ENCODE measurements around the gene FARP1.
A peak's percentile ranks its signal among the peaks of the same experiment; 100 is the strongest.

FARP1 gene

GRCh38 chr13:98442391-98443230 lies 299.7 kb downstream of the FARP1 start:
- no peak for DNase-seq (ENCODE audit: low read depth in 2 of 2)

DNA sequence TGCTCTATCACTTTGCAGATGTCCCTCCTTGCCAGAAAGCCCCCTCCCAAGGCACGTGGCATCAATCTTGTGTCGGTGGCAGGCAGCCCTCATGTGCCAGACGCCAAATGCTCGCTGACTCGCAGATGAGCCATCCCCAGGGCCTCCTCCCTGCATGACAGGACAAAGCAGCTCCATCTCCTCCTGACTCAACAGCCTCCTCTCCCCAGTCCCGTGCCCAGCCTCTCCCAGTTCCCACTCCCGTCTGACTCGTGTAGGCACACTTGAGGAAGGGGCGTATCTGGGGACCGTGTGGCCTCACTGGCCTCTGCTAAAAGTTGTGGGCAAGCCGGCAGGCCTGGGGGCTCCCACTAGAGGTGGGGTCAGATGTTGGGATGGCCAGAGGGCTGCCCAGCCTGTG lies 300.4 kb downstream of the FARP1 start:
- no peak for DNase-seq (ENCODE audit: low read depth in 2 of 2)

DNA sequence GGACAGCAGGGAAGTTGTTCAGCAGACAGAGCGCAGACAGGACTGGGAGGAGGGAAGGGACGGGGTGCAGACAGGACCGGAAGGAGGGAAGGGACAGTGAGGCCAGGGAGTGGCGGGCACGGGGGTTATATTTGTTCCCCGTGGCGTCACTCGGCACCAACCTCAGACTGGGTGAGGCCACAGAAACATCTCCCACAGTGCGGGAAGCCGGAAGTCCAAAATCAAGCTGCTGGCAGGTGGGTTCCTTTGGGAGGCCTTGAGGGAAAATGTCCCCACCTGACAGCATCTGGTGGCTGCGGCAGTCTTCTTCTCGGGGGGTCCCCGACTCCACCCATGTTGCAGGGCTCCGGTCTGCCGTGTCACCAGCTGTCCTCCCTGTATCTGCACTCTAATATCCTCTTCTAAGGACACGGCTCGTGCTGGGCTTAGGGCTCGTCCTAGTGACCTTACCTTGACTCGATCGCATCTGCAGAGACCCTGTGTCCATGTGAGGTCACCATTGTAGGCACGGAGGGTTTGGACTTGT lies 301.0 kb downstream of the FARP1 start:
- DNase-seq (ENCODE audit: low read depth in 2 of 2), result no peak

DNA sequence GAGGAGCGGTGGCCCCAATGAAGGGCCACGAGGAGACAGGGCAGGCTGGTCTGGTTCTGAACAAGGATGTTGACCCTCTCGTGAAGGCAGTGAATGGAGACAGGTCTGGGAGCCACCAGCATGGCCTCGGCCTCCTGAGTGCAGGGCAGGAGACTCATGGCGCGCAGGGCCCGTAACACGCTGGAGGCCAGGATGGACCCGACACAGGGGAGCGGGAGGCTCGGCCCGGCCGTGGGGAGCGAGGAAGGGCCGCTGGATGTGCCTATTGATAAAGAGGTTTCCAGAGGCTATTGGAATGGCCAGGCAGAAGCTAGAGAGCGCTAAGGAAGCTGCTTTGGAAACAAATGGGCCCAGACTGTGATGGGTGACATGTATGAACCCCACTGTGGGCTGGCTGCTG lies 301.5 kb downstream of the FARP1 start:
- no peak for DNase-seq (ENCODE audit: low read depth in 2 of 2)

DNA sequence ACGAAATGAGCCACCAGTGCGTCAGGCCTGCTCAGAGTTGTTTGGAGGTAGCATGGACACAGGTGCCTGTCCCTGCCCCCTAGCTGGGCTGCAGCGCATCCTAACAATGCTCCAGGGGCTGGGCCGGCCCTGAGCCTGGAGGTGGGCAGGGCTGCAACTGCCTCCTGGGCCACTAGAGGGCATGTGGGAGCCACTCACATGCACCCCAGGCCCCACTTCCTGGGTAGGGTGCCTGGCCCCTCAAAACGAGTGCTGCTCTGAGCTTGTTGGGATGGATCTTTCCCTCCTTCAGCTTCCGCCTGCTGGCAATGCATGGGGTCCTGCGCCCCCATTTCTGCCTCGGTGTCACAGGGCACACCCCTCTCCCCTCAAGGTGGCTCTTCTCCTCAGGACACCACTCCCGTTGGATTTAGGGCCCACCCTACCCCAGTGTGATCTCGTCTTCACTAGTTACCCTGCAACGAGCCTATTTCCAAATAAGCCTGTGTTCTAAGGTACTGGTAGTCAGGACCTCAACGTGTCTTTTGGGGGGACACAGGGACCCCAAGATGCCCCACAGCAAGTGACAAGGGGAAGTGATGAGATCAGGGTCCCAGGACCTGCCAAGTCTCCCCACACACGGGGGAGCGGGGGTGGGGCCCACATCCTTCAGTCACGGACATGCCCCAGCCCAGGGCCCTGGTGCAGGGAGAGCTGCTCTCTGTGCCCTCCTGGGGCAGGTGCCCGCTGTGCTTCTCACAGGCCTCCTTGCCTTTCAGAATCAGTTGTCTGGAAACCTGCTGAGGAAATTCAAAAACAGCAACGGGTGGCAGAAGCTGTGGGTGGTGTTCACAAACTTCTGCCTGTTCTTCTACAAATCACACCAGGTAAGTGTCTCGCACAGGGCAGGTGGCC lies 302.7 kb downstream of the FARP1 start:
- peak; percentile 48 to 65 for DNase-seq (ENCODE audit: low read depth in 2 of 2)

DNA sequence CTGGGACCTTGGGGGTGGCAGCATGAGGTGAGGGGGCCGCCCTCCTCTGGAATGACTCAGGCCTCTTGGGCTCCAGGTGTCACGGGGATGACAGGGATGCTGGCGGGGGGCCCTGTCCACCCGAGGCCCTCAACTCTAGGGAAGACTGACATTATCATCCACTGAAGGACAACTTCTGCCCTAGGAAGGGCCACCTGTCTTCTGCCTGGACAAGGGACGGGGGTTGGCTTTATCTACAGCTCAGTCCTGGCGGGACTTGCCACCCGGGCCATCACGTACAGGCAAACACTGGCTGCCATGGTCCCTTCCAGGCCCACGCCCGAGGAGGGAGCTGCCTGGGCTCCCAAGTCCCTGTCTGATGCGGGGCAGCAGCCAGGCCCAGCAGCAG lies 303.3 kb downstream of the FARP1 start:
- no peak for DNase-seq (ENCODE audit: low read depth in 2 of 2)

DNA sequence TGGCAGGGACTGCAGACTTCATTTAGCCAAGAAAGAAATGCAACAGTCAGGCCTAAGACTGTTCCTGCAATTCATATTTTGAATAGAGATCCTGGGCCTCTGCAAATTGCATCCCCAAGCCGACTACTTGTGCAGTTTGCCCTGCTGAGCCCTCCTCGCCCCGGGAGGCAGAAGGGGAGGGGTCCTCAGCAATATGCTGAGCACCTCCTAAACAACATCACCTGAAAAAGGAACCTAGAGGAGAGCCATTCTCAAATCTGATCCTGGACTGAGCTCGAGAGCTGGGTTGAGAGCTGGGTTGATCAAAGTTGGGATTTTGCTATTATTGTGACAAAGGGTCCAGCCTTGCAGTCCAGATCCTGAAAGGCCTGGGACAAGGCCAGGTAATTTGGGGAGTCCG lies 304.2 kb downstream of the FARP1 start:
- no peak for DNase-seq (ENCODE audit: low read depth in 2 of 2)

- DNase-seq (ENCODE audit: low read depth in 2 of 2), result no peak
Measured at GRCh38 chr13:98447881-98448641, 305.2 kb downstream of the FARP1 start.

DNA sequence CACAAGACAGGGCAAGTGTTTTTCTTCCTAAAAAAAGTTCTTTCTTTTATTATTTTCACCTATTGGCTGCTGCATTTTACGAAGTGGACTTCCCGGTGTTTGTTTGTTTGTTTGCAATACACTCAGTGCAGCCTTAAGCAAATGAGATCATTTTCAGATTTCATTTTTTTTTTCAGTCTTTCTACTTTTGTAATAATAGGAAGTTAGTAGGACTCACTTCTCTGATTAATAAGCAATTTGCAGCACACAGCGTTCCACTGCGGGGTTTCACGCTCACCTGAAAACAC lies 305.7 kb downstream of the FARP1 start:
- DNase-seq (ENCODE audit: low read depth in 2 of 2), result no peak

GRCh38 chr13:98449273-98449672 lies 306.4 kb downstream of the FARP1 start:
- no peak for DNase-seq (ENCODE audit: low read depth in 2 of 2)

- DNase-seq (ENCODE audit: low read depth in 2 of 2), result no peak
Measured at GRCh38 chr13:98450026-98450425, 307.1 kb downstream of the FARP1 start.

DNA sequence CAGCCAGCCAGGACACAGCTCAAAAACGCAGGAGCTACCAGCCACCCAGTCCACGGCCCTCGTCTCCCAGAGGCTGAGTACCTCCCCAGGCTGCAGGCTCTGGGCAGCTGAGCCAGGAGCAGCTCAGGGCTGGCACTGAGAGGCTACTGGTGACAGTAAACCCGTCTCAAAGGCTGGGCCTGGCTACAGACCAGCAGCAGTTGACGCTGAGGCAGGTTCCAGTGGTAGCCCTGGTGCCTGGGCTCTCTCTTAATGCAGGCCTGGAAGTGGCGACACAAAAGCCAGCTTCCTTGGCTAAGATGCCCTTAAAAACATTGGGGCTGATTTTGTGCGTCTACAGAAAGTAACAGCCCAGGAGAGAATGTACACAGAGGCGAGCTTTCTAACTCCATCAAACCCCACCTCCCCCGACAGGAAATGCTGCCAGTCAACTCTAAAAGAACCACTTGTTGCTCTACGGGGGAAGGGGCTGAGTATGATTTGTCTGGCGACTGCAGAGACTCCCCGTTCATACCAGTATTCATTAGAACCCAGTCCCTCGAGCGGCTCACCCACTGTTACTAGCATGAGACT lies 307.7 kb downstream of the FARP1 start:
- DNase-seq (ENCODE audit: low read depth in 2 of 2), result no peak

DNA sequence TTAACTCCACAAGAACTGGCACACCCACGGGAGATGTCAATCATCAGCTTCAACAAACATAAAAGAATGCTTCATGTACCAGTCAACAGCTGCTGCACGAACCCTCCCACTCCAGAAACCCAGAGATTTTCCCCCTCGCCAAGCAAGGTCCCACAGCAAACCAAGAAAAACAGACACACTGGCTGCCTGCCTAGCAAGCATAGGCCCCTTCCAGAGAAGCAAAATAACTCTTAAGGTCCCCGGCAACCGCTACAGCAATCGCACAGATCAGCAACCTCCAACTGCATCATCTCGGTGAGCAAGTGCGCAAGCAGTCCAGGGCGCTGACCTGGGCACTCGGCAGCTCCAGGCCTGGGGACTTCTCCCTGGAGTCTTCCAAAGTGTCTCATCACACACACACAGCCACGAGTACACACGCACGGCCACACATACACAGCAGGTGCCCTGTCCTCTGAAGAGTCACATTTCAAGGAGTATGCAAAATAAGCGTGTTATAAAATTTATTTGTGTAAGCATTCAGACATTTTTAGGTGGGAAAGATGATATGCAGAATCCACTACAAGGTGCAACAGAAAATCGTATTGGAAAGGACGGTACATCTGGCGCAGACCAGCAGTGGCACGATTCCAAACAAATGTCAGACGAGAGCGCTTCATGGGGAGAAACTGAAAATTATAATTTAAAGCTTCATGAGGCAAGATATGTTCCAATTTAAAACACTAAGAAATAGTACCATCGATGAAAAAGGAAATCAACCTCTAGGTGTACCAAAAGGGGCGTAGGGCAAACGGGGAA lies 309.0 kb downstream of the FARP1 start:
- no peak for DNase-seq (ENCODE audit: low read depth in 2 of 2)

- DNase-seq (ENCODE audit: low read depth in 2 of 2), result no peak
Measured at GRCh38 chr13:98452851-98453843, 310.3 kb downstream of the FARP1 start.

GRCh38 chr13:98454389-98454881 lies 311.5 kb downstream of the FARP1 start:
- no peak for DNase-seq (ENCODE audit: low read depth in 2 of 2)

GRCh38 chr13:98456413-98456845 lies 313.5 kb downstream of the FARP1 start:
- DNase-seq (ENCODE audit: low read depth in 2 of 2), result no peak

DNA sequence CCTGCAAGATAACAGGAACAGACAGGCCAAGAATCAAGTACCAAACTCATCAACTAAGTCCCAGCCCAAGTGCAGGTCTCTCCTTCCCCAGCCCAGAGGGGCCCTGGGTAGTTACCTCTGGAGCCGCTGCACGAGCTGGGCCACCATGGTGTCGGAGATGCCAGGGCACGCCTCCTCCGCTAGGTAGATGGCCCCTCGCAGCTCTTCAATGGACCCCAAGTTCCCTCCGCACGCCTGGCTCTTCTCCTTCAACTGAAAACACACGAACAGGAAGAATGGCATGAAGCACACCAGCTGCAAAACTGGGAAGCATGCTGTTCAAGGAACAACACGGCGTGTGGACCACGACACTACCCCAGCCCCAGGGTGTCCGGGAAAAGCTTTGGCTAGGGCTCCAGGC lies 314.2 kb downstream of the FARP1 start:
- no peak for DNase-seq (ENCODE audit: low read depth in 2 of 2)

GRCh38 chr13:98458431-98458830 lies 315.5 kb downstream of the FARP1 start:
- no peak for DNase-seq (ENCODE audit: low read depth in 2 of 2)

- DNase-seq (ENCODE audit: low read depth in 2 of 2), result no peak
Measured at GRCh38 chr13:98459171-98459681, 316.3 kb downstream of the FARP1 start.

All from stimulated activated CD4-positive, alpha-beta T cell treated with anti-CD3 and anti-CD28 coated beads, Interleukin-1b, Interleukin-23, amount 100 ng/mL, for 1 hour (primary cell).